HepG2 (cell line): ENCODE results near the gene SLC22A31. TPM values are rescaled to one million over a fixed set of nuclear protein-coding genes. Genes with fewer than 3 reads are reported as not detected.
A peak's percentile ranks its signal among the peaks of the same experiment; 100 is the strongest.

Experiments used
- HNRNPLL ChIP-seq: fragments of 200-400 bp; formaldehyde crosslinking; IDR thresholded peaks from 2 replicates; pipeline ENCODE4 v1.6.1; 2017; ENCODE audit warnings: mild to moderate bottlenecking, low read depth, low read length; ENCODE audit not compliant: poor library complexity, severe bottlenecking
- IKZF4 ChIP-seq: sonication (generic); formaldehyde crosslinking; IDR thresholded peaks from 2 replicates; pipeline ENCODE4 v1.5.1; 2020; ENCODE audit warnings: borderline replicate concordance, mild to moderate bottlenecking, low read depth, missing genetic modification reagents; ENCODE audit errors: not compliant biosample characterization
- KDM5B ChIP-seq: sonication (generic); formaldehyde crosslinking; IDR thresholded peaks from 2 replicates; pipeline ENCODE4 v1.4.0; 2020; ENCODE audit warnings: missing genetic modification reagents, mild to moderate bottlenecking, borderline replicate concordance
- KLF11 ChIP-seq: IDR thresholded peaks from 2 replicates; pipeline ENCODE4 v1.6.1; 2016; ENCODE audit warnings: missing compliant biosample characterization
- MAX ChIP-seq: IDR thresholded peaks from 2 replicates; pipeline ENCODE4 v1.6.1; 2012; ENCODE audit warnings: inconsistent platforms
- MLLT10 ChIP-seq: sonication (generic); formaldehyde crosslinking; IDR thresholded peaks from 2 replicates; pipeline ENCODE4 v1.4.0; 2020; ENCODE audit warnings: missing genetic modification reagents
- NRL ChIP-seq: sonication (generic); formaldehyde crosslinking; IDR thresholded peaks from 2 replicates; pipeline ENCODE4 v1.5.0; 2020; ENCODE audit warnings: missing genetic modification reagents, mild to moderate bottlenecking, moderate library complexity, borderline replicate concordance
- PHF8 ChIP-seq: sonication (generic); formaldehyde crosslinking; IDR thresholded peaks from 2 replicates; pipeline ENCODE4 v1.5.0; 2020; ENCODE audit warnings: missing genetic modification reagents
- RXRA ChIP-seq: sonication (generic); formaldehyde crosslinking; IDR thresholded peaks from 2 replicates; pipeline ENCODE4 v1.5.1; 2020; ENCODE audit warnings: missing genetic modification reagents
- TCF7L2 ChIP-seq: IDR thresholded peaks from 2 replicates; pipeline ENCODE4 v1.6.1; 2011; ENCODE audit warnings: mild to moderate bottlenecking, low read depth, low read length, moderate library complexity
- TOPORS ChIP-seq: sonication (generic); formaldehyde crosslinking; IDR thresholded peaks from 2 replicates; pipeline ENCODE4 v1.8.0; 2023; ENCODE audit warnings: mild to moderate bottlenecking, missing genetic modification reagents
- ZBTB10 ChIP-seq: sonication (generic); formaldehyde crosslinking; IDR thresholded peaks from 2 replicates; pipeline ENCODE4 v1.4.0; 2020; ENCODE audit warnings: missing genetic modification reagents, borderline replicate concordance
- ZBTB20 ChIP-seq: sonication (generic); formaldehyde crosslinking; IDR thresholded peaks from 2 replicates; pipeline ENCODE4 v1.8.1; 2023; ENCODE audit warnings: missing genetic modification reagents, low read depth, mild to moderate bottlenecking, borderline replicate concordance
- ZFAT ChIP-seq: sonication (generic); formaldehyde crosslinking; conservative IDR thresholded peaks from 2 replicates; pipeline ENCODE4 v1.8.1; 2023; ENCODE audit warnings: missing genetic modification reagents, inconsistent platforms
- ZNF263 ChIP-seq: sonication (generic); formaldehyde crosslinking; IDR thresholded peaks from 2 replicates; pipeline ENCODE4 v1.4.0; 2020; ENCODE audit warnings: missing genetic modification reagents
- ZNF292 ChIP-seq: sonication (generic); formaldehyde crosslinking; IDR thresholded peaks from 2 replicates; pipeline ENCODE4 v1.8.1; 2022; ENCODE audit warnings: mild to moderate bottlenecking, low read depth, missing genetic modification reagents, borderline replicate concordance
- ZNF646 ChIP-seq: sonication (generic); formaldehyde crosslinking; IDR thresholded peaks from 2 replicates; pipeline ENCODE4 v1.9.0; 2021; ENCODE audit warnings: mild to moderate bottlenecking, missing genetic modification reagents
- ZNF788 ChIP-seq: sonication (generic); formaldehyde crosslinking; IDR thresholded peaks from 2 replicates; pipeline ENCODE4 v1.5.0; 2020; ENCODE audit warnings: mild to moderate bottlenecking, missing genetic modification reagents, borderline replicate concordance
- polyA plus RNA-seq, 8 experiments: library from polyadenylated mRNA; depleted of rRNA in 3 of 8; stranded (reverse) in 7 of 8; unstranded in 1 of 8; fragments of >200 nt; fragmentation: Illumina TruSeq in 4 of 8; extraction: Trizol in 4 of 8; gene quantifications; 2 replicates each; pipeline versions ENCODE4 v1.2.1 to v1.2.3, GENCODE V29; 2011 to 2016; ENCODE audit warnings: low read depth in 4 of 8, missing spikeins in 1 of 8, mixed read lengths in 1 of 8; ENCODE audit not compliant: insufficient read depth in 1 of 8
- total RNA-seq, 5 experiments: library from RNA; depleted of rRNA; stranded (reverse); fragments of >200 nt; fragmentation: Illumina TruSeq; extraction: Trizol; gene quantifications; 2 replicates each; pipeline ENCODE4 v1.2.3, GENCODE V29; 2016; ENCODE audit warnings: low read depth in 1 of 5

SLC22A31 gene
- total and polyA plus RNA-seq, 2 of the 13 experiments (the other 11 are each of a cell fraction or from before 2014, with no cell fraction given) = 67.3 to 83.3 TPM

- TF ChIP-seq IKZF4 (CRISPR knock-in tag) (peak; percentile 52), MLLT10 (CRISPR knock-in tag) (0 out of 2 replicates have a peak, but pooled peaks have one; percentile 44), KDM5B (peak; percentile 52; the same call in 1 of the 2 replicates), ZFAT (CRISPR knock-in tag) (no peak), NRL (peak; percentile 89; the same call in 1 of the 2 replicates), RXRA (CRISPR knock-in tag) (0 out of 2 replicates have a peak, but pooled peaks have one; percentile 34), PHF8 (CRISPR knock-in tag) (peak; percentile 29; the same call in 1 of the 2 replicates), ZNF292 (CRISPR knock-in tag) (0 out of 2 replicates have a peak, but pooled peaks have one; percentile 15), TOPORS (peak; percentile 6), ZNF788 (CRISPR knock-in tag) (peak; percentile 56; the same call in 1 of the 2 replicates), KLF11 (no peak), TCF7L2 (no peak), ZBTB20 (no peak), ZNF646 (CRISPR knock-in tag) (no peak), HNRNPLL (peak; percentile 66), MAX (peak; percentile 54; the same call in 1 of the 2 replicates), ZBTB10 (CRISPR knock-in tag) (peak; percentile 74; the same call in 1 of the 2 replicates), ZNF263 (CRISPR knock-in tag) (peak; percentile 50; the same call in 1 of the 2 replicates)
Measured at GRCh38 chr16:89190150-89190958, 10.0 kb downstream of the SLC22A31 start (continued).
